Measurements from ENCODE around the gene COCH. TPM values are rescaled to one million over a fixed set of nuclear protein-coding genes. Genes with fewer than 3 reads are reported as not detected.

Gene COCH
- total RNA-seq, 1 donor from 2014 or later: 35.6 TPM

DNA sequence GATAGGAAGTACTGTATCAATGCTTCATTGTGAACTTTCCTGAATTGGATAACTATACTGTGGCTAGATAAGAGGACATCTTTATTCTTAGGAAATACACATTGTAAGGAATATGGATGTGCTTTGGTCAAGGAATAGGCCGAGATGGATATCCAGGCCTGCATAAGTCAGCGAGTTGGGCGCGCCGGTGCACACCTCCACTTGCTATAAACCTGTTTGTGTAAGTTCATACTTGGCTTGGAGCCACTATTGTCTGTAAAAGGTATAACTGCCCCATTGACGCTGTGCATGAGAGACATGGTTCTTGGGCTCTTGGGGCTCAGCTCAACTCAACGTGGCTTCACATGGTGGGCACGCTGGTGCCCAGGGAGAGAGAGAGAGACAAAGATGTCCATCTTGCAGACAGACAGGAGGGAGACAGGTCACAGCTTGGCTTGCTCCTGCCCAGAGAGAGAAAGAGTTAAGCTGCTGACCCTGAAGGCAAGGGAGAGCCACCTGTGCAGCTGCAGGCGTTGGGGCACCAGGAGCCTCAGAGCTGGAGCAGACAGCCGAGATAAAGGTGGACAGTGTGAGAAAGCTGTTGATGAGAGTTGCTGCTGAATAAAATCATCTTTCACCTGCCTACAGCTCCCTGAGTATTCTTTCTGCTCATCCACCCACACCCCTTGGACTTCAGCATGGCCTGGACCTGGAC is 34.1 kb upstream of the COCH start:
- H3K4me1 ChIP-seq: no peaks in the 10 kb centered on the region
- no peaks in the 10 kb centered on the region for H3K27me3 ChIP-seq
- H3K4me3 ChIP-seq: no peak overlapping the region
- no peak overlapping the region for H3K27ac ChIP-seq
- DNase-seq (ENCODE audit: extremely low spot score in 2 of 2): no peak
- H3K36me3 ChIP-seq: no peaks in the 10 kb centered on the region
- no peaks in the 10 kb centered on the region for H3K9me3 ChIP-seq
- intact Hi-C loops (cut with DNase I): no loop called here
- TF ChIP-seq POLR2AphosphoS5 (IDR thresholded peaks at IDR 0.05; ENCODE audit: insufficient read depth in 1 of 2, low read depth in 1 of 2): no peak
- no peak for TF ChIP-seq CTCF (IDR thresholded peaks at IDR 0.05)
- TF ChIP-seq POLR2A (IDR thresholded peaks at IDR 0.05): no peak

GRCh38 chr14:30842431-30842830 is 31.9 kb upstream of the COCH start:
- H3K9me3 ChIP-seq: no peaks in the 10 kb centered on the region
- no peaks in the 10 kb centered on the region for H3K27me3 ChIP-seq
- no peaks in the 10 kb centered on the region for H3K36me3 ChIP-seq
- no peak for DNase-seq (ENCODE audit: extremely low spot score in 2 of 2)
- no peak for TF ChIP-seq POLR2AphosphoS5 (IDR thresholded peaks at IDR 0.05; ENCODE audit: insufficient read depth in 1 of 2, low read depth in 1 of 2)
- TF ChIP-seq POLR2A (IDR thresholded peaks at IDR 0.05): no peak
- TF ChIP-seq CTCF (IDR thresholded peaks at IDR 0.05): no peak
- no peaks in the 10 kb centered on the region for H3K4me1 ChIP-seq
- no peak overlapping the region for H3K27ac ChIP-seq
- intact Hi-C loops (cut with DNase I): no loop called here
- H3K4me3 ChIP-seq: no peak overlapping the region

GRCh38 chr14:30848449-30849240 is 25.7 kb upstream of the COCH start:
- no peak for TF ChIP-seq POLR2AphosphoS5 (IDR thresholded peaks at IDR 0.05; ENCODE audit: insufficient read depth in 1 of 2, low read depth in 1 of 2)
- TF ChIP-seq CTCF (IDR thresholded peaks at IDR 0.05): no peak
- TF ChIP-seq POLR2A (IDR thresholded peaks at IDR 0.05): no peak
- DNase-seq (ENCODE audit: extremely low spot score in 2 of 2): no peak

GRCh38 chr14:30849354-30849753 is 25.0 kb upstream of the COCH start:
- no peak for DNase-seq (ENCODE audit: extremely low spot score in 2 of 2)
- intact Hi-C loops (cut with DNase I): no loop called here
- no peaks in the 10 kb centered on the region for H3K36me3 ChIP-seq
- TF ChIP-seq CTCF (IDR thresholded peaks at IDR 0.05) (no peak), POLR2AphosphoS5 (IDR thresholded peaks at IDR 0.05; ENCODE audit: insufficient read depth in 1 of 2, low read depth in 1 of 2) (no peak), POLR2A (IDR thresholded peaks at IDR 0.05) (no peak)
- no peaks in the 10 kb centered on the region for H3K27me3 ChIP-seq
- H3K4me3 ChIP-seq: no peak overlapping the region
- H3K9me3 ChIP-seq: no peaks in the 10 kb centered on the region
- H3K27ac ChIP-seq: no peak overlapping the region
- H3K4me1 ChIP-seq: no peaks in the 10 kb centered on the region

More at GRCh38 chr14:30848449-30849240, 25.7 kb upstream of the COCH start:
- Histone ChIP-seq H3K9me3 (no peaks in the 10 kb centered on the region), H3K36me3 (no peaks in the 10 kb centered on the region), H3K4me3 (no peak overlapping the region), H3K27ac (no peak overlapping the region), H3K27me3 (no peaks in the 10 kb centered on the region), H3K4me1 (no peaks in the 10 kb centered on the region)
- intact Hi-C loops (cut with DNase I): no loop called here

GRCh38 chr14:30849983-30850382 is 24.4 kb upstream of the COCH start:
- Histone ChIP-seq H3K27me3 (no peaks in the 10 kb centered on the region), H3K27ac (no peak overlapping the region), H3K4me1 (no peaks in the 10 kb centered on the region), H3K36me3 (no peaks in the 10 kb centered on the region), H3K4me3 (no peak overlapping the region), H3K9me3 (no peaks in the 10 kb centered on the region)
- no peak for DNase-seq (ENCODE audit: extremely low spot score in 2 of 2)
- intact Hi-C loops (cut with DNase I): no loop called here
- TF ChIP-seq POLR2A (IDR thresholded peaks at IDR 0.05) (no peak), CTCF (IDR thresholded peaks at IDR 0.05) (no peak), POLR2AphosphoS5 (IDR thresholded peaks at IDR 0.05; ENCODE audit: insufficient read depth in 1 of 2, low read depth in 1 of 2) (no peak)
